Liver (tissue), 9 donors: Measurements from ENCODE around the gene USP47. TPM values are rescaled to one million over a fixed set of nuclear protein-coding genes. Genes with fewer than 3 reads are reported as not detected.

Experiments
- DNase-seq: peaks from one replicate; pipeline ENCODE4 v3.0.0-alpha.2; 2017; ENCODE audit warnings: low spot score
- H3K27ac ChIP-seq, 2 donors: one replicate each; pipeline ENCODE4 v1.7.0; 2013; ENCODE audit warnings: inconsistent platforms in 2 of 2, low read length in 2 of 2, control low read depth in 1 of 2, low read depth in 1 of 2, mild to moderate bottlenecking in 1 of 2
- H3K27me3 ChIP-seq, 4 donors: one replicate each; pipeline versions ENCODE4 v1.6.1 to v1.7.0; 2013; ENCODE audit warnings: low read length in 3 of 4, inconsistent platforms in 1 of 4, mild to moderate bottlenecking in 1 of 4, moderate library complexity in 1 of 4; ENCODE audit not compliant: control insufficient read depth in 4 of 4, insufficient read depth in 4 of 4
- H3K36me3 ChIP-seq, 4 donors: one replicate each; pipeline versions ENCODE4 v1.6.1 to v1.7.0; 2013; ENCODE audit warnings: low read length in 3 of 4, mild to moderate bottlenecking in 3 of 4, low read depth in 1 of 4, moderate library complexity in 1 of 4; ENCODE audit not compliant: control insufficient read depth in 4 of 4, insufficient read depth in 3 of 4
- H3K4me1 ChIP-seq, 4 donors: one replicate each; pipeline versions ENCODE4 v1.6.1 to v1.7.0; 2013; ENCODE audit warnings: low read length in 3 of 4, mild to moderate bottlenecking in 3 of 4, moderate library complexity in 1 of 4; ENCODE audit not compliant: control insufficient read depth in 4 of 4, insufficient read depth in 4 of 4
- H3K4me3 ChIP-seq, 3 donors: one replicate each; pipeline versions ENCODE4 v1.6.1 to v1.7.0; 2013; ENCODE audit warnings: low read length in 3 of 3, control low read depth in 1 of 3, low read depth in 1 of 3, mild to moderate bottlenecking in 1 of 3
- H3K9ac ChIP-seq, 2 donors: one replicate each; pipeline ENCODE4 v1.7.0; 2013; ENCODE audit warnings: low read length in 2 of 2, mild to moderate bottlenecking in 2 of 2, moderate library complexity in 2 of 2, control low read depth in 1 of 2, low read depth in 1 of 2
- H3K9me3 ChIP-seq, 4 donors: one replicate each; pipeline versions ENCODE4 v1.6.1 to v1.7.0; 2013; ENCODE audit warnings: low read length in 3 of 4; ENCODE audit not compliant: control insufficient read depth in 4 of 4
- CTCF ChIP-seq: fragments of 150-350 bp; IDR thresholded peaks from 2 replicates; pipeline ENCODE4 v1.5.1; 2017; ENCODE audit warnings: improper control_type of control experiment, low read depth, low read length; ENCODE audit not compliant: missing input control
- EGR1 ChIP-seq, 2 donors: IDR thresholded peaks; 2 replicates each; pipeline ENCODE4 v1.6.1; 2016 to 2018; ENCODE audit warnings: antibody characterized with exemption in 2 of 2, low read depth in 2 of 2
- FOXA1 ChIP-seq: IDR thresholded peaks from 2 replicates; pipeline ENCODE4 v1.6.1; 2016; ENCODE audit warnings: antibody characterized with exemption
- FOXA2 ChIP-seq: IDR thresholded peaks from 2 replicates; pipeline ENCODE4 v1.6.1; 2016; ENCODE audit warnings: antibody characterized with exemption
- GABPA ChIP-seq, 2 donors: IDR thresholded peaks in 1 of 2; conservative IDR thresholded peaks in 1 of 2; 2 replicates each; pipeline ENCODE4 v1.6.1; 2016; ENCODE audit warnings: antibody characterized with exemption in 2 of 2, mild to moderate bottlenecking in 1 of 2, moderate library complexity in 1 of 2
- HNF4A ChIP-seq, 2 donors: conservative IDR thresholded peaks; 2 replicates each; pipeline ENCODE4 v1.6.1; 2016; ENCODE audit warnings: antibody characterized with exemption in 2 of 2, mild to moderate bottlenecking in 2 of 2
- HNF4G ChIP-seq: IDR thresholded peaks from 2 replicates; pipeline ENCODE4 v1.6.1; 2016; ENCODE audit warnings: antibody characterized with exemption
- JUND ChIP-seq, 2 donors: IDR thresholded peaks; 2 replicates each; pipeline ENCODE4 v1.6.1; 2016; ENCODE audit warnings: antibody characterized with exemption in 2 of 2
- NR2F2 ChIP-seq: IDR thresholded peaks from 2 replicates; pipeline ENCODE4 v1.6.1; 2016; ENCODE audit warnings: antibody characterized with exemption
- RXRA ChIP-seq, 2 donors: IDR thresholded peaks; 2 replicates each; pipeline ENCODE4 v1.6.1; 2017 to 2018; ENCODE audit warnings: antibody characterized with exemption in 2 of 2, mild to moderate bottlenecking in 1 of 2
- SP1 ChIP-seq: IDR thresholded peaks from 2 replicates; pipeline ENCODE4 v1.6.1; 2018; ENCODE audit warnings: antibody characterized with exemption, mild to moderate bottlenecking
- TAF1 ChIP-seq: conservative IDR thresholded peaks from 2 replicates; pipeline ENCODE4 v1.6.1; 2016; ENCODE audit warnings: antibody characterized with exemption, mild to moderate bottlenecking
- YY1 ChIP-seq: IDR thresholded peaks from 2 replicates; pipeline ENCODE4 v1.6.1; 2016; ENCODE audit warnings: antibody characterized with exemption, mild to moderate bottlenecking
- WGBS: extraction: QIAGEN DNeasy Blood & Tissue Kit; methylation state at CpG from one replicate; pipeline ENCODE4 v1.1.7; 2013; 5-methylcytosine and 5-hydroxymethylcytosine counted together
- polyA plus RNA-seq, 2 donors: library from polyadenylated mRNA; stranded (reverse) in 1 of 2; unstranded in 1 of 2; fragments of 200-250 nt in 1 of 2; fragments of >200 nt in 1 of 2; fragmentation: Nextera tagmentation in 1 of 2; extraction: Ambion mirVana in 1 of 2; gene quantifications; one replicate each; pipeline versions ENCODE4 v1.2.1 to v1.2.3, GENCODE V29; 2013 to 2015
- total RNA-seq, 2 donors: library from RNA; depleted of rRNA; stranded (reverse); fragments of >200 nt; gene quantifications; one replicate each; pipeline ENCODE4 v1.2.3, GENCODE V29; 2014
- TF ChIP-seq, protein P1 (sequence below): IDR thresholded peaks from 2 replicates; pipeline ENCODE4 v1.6.1; 2016; ENCODE audit warnings: antibody characterized with exemption
- TF ChIP-seq, protein P2 (sequence below): IDR thresholded peaks from 2 replicates; pipeline ENCODE4 v1.6.1; 2016; ENCODE audit warnings: antibody characterized with exemption
- TF ChIP-seq, protein P3 (sequence below): IDR thresholded peaks from 2 replicates; pipeline ENCODE4 v1.6.1; 2016; ENCODE audit warnings: antibody characterized with exemption, mild to moderate bottlenecking
- TF ChIP-seq, protein P4 (sequence below): IDR thresholded peaks from 2 replicates; pipeline ENCODE4 v1.6.1; 2016; ENCODE audit warnings: antibody characterized with exemption
- donor health status: healthy.
- donor health status: healthy.
- donor health status: healthy.
- donor health status: healthy.
- donor health status: healthy.

USP47 gene
- total and polyA plus RNA-seq, 4 donors: 14.9 to 55.1 (median 32.2) TPM

- 96% methylated on average over 2 of the region's 2 CpGs for WGBS
- Histone ChIP-seq H3K36me3 (no peaks in the 10 kb centered on the region), H3K4me1 (peaks cover 0 to 6% (median 0%) of the 10 kb centered on the region in 4 donors), H3K27ac (no peak overlapping the region), H3K9ac (no peak overlapping the region), H3K27me3 (peaks cover 0 to 7% (median 2%) of the 10 kb centered on the region in 4 donors), H3K9me3 (no peaks in the 10 kb centered on the region), H3K4me3 (no peak overlapping the region)
- TF ChIP-seq YY1: no peak
- no peak for TF ChIP-seq NR2F2
- TF ChIP-seq RXRA (IDR thresholded peaks at IDR 0.05): no peak
- no peak for TF ChIP-seq EGR1 (IDR thresholded peaks at IDR 0.05; ENCODE audit: low read depth in 2 of 2)
- TF ChIP-seq CTCF: no peak
- TF ChIP-seq HNF4A (conservative IDR thresholded peaks at IDR 0.05): no peak
- TF ChIP-seq, protein P1, sequence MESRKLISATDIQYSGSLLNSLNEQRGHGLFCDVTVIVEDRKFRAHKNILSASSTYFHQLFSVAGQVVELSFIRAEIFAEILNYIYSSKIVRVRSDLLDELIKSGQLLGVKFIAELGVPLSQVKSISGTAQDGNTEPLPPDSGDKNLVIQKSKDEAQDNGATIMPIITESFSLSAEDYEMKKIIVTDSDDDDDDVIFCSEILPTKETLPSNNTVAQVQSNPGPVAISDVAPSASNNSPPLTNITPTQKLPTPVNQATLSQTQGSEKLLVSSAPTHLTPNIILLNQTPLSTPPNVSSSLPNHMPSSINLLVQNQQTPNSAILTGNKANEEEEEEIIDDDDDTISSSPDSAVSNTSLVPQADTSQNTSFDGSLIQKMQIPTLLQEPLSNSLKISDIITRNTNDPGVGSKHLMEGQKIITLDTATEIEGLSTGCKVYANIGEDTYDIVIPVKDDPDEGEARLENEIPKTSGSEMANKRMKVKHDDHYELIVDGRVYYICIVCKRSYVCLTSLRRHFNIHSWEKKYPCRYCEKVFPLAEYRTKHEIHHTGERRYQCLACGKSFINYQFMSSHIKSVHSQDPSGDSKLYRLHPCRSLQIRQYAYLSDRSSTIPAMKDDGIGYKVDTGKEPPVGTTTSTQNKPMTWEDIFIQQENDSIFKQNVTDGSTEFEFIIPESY: no peak
- TF ChIP-seq FOXA1: no peak
- no peak for TF ChIP-seq SP1
- no peak for TF ChIP-seq GABPA (IDR thresholded peaks at IDR 0.05 in 1 of 2, conservative IDR thresholded peaks at IDR 0.05 in 1 of 2)
- TF ChIP-seq HNF4G: no peak
- TF ChIP-seq FOXA2: no peak
- DNase-seq: no peak
These were observed 161.6 kb downstream of the USP47 start for GRCh38 chr11:12003336-12003735.

- Histone ChIP-seq H3K9me3 (no peaks in the 10 kb centered on the region), H3K4me1 (peaks cover 0 to 7% (median under 1%) of the 10 kb centered on the region in 4 donors), H3K27ac (no peak overlapping the region), H3K36me3 (no peaks in the 10 kb centered on the region), H3K4me3 (no peak overlapping the region), H3K27me3 (peaks cover 0 to 7% (median 2%) of the 10 kb centered on the region in 4 donors), H3K9ac (no peak overlapping the region)
- DNase-seq: no peak
- 87% methylated on average over 4 of the region's 4 CpGs for WGBS
- TF ChIP-seq SP1 (no peak), FOXA1 (no peak), JUND (IDR thresholded peaks at IDR 0.05) (no peak), RXRA (IDR thresholded peaks at IDR 0.05) (no peak), HNF4A (conservative IDR thresholded peaks at IDR 0.05) (no peak), TAF1 (no peak), FOXA2 (no peak), CTCF (no peak)
- TF ChIP-seq, protein P2, sequence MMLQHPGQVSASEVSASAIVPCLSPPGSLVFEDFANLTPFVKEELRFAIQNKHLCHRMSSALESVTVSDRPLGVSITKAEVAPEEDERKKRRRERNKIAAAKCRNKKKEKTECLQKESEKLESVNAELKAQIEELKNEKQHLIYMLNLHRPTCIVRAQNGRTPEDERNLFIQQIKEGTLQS: no peak
- TF ChIP-seq, protein P3, sequence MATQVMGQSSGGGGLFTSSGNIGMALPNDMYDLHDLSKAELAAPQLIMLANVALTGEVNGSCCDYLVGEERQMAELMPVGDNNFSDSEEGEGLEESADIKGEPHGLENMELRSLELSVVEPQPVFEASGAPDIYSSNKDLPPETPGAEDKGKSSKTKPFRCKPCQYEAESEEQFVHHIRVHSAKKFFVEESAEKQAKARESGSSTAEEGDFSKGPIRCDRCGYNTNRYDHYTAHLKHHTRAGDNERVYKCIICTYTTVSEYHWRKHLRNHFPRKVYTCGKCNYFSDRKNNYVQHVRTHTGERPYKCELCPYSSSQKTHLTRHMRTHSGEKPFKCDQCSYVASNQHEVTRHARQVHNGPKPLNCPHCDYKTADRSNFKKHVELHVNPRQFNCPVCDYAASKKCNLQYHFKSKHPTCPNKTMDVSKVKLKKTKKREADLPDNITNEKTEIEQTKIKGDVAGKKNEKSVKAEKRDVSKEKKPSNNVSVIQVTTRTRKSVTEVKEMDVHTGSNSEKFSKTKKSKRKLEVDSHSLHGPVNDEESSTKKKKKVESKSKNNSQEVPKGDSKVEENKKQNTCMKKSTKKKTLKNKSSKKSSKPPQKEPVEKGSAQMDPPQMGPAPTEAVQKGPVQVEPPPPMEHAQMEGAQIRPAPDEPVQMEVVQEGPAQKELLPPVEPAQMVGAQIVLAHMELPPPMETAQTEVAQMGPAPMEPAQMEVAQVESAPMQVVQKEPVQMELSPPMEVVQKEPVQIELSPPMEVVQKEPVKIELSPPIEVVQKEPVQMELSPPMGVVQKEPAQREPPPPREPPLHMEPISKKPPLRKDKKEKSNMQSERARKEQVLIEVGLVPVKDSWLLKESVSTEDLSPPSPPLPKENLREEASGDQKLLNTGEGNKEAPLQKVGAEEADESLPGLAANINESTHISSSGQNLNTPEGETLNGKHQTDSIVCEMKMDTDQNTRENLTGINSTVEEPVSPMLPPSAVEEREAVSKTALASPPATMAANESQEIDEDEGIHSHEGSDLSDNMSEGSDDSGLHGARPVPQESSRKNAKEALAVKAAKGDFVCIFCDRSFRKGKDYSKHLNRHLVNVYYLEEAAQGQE: no peak
- TF ChIP-seq, protein P1: no peak
- TF ChIP-seq, protein P4, sequence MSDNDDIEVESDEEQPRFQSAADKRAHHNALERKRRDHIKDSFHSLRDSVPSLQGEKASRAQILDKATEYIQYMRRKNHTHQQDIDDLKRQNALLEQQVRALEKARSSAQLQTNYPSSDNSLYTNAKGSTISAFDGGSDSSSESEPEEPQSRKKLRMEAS: no peak
These were observed 162.0 kb downstream of the USP47 start for GRCh38 chr11:12003815-12004214.
